ENCODE data around the gene UBE2O. TPM values are rescaled to one million over a fixed set of nuclear protein-coding genes. Genes with fewer than 3 reads are reported as not detected.

UBE2O gene
- total and polyA plus RNA-seq, 2 donors from 2014 or later = 5.5 to 21.3 TPM

DNA sequence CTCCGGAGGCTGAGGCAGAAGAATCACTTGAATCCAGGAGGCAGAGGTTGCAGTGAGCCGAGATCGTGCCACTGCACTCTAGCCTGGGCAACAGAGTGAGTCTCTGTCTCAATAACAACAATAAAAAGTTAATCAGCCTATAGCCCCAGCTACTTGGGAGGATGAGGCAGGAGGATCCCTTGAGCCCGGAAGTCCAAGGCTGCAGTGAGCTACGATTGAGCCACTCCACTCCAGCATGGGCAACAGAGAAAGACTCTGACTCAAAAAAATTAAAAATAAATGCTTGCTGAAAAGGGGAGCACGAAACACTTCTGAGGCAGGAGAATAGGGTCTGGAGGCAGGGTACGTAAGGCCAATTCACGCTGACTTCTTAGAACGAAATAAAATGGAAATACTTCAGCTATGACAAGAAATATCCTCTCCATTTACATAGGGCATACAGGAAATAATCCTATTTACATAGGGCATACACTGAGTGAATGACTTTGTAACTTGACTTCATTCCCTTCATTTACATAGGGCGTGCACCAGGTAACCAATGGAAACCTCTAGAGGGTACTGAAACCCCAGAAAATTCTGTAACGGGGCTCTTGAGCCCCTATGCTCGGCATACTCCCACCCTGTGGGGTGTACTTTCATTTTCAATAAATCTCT lies 96.0 kb downstream of the UBE2O start:
- FAIRE-seq (no peak), DNase-seq (no peak)
- no peaks in the 10 kb centered on the region for H3K9me3 ChIP-seq (ENCODE audit: control insufficient read depth in 2 of 3, insufficient read depth in 1 of 3, low read length in 3 of 3)
- H3K27me3 ChIP-seq (ENCODE audit: control insufficient read depth, insufficient read depth, low read length) = no peaks in the 10 kb centered on the region
- H3K4me3 ChIP-seq (ENCODE audit: low read length in 3 of 3) = no peak overlapping the region
- peaks cover 0 to 5% (median 0%) of the 10 kb centered on the region in 3 donors for H3K4me1 ChIP-seq (ENCODE audit: control insufficient read depth in 2 of 3, insufficient read depth in 2 of 3, low read depth in 1 of 3, low read length in 3 of 3)
- H3K9ac ChIP-seq (ENCODE audit: low read length in 3 of 3) = no peak overlapping the region
- no peak overlapping the region for H3K27ac ChIP-seq (ENCODE audit: low read depth in 2 of 2, low read length in 2 of 2)
- TF ChIP-seq, protein P1, sequence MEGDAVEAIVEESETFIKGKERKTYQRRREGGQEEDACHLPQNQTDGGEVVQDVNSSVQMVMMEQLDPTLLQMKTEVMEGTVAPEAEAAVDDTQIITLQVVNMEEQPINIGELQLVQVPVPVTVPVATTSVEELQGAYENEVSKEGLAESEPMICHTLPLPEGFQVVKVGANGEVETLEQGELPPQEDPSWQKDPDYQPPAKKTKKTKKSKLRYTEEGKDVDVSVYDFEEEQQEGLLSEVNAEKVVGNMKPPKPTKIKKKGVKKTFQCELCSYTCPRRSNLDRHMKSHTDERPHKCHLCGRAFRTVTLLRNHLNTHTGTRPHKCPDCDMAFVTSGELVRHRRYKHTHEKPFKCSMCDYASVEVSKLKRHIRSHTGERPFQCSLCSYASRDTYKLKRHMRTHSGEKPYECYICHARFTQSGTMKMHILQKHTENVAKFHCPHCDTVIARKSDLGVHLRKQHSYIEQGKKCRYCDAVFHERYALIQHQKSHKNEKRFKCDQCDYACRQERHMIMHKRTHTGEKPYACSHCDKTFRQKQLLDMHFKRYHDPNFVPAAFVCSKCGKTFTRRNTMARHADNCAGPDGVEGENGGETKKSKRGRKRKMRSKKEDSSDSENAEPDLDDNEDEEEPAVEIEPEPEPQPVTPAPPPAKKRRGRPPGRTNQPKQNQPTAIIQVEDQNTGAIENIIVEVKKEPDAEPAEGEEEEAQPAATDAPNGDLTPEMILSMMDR (IDR thresholded peaks at IDR 0.05; ENCODE audit: borderline replicate concordance, extremely low read depth, insufficient read depth) = no peak
- intact Hi-C loops (cut with DNase I) = no loop called here
- no peaks in the 10 kb centered on the region for H3K36me3 ChIP-seq (ENCODE audit: control insufficient read depth in 2 of 3, insufficient read depth in 3 of 3, low read length in 3 of 3)

GRCh38 chr17:76354747-76355310 lies 98.1 kb downstream of the UBE2O start:
- FAIRE-seq (no peak), DNase-seq (no peak)
- peaks cover 0 to 5% (median 0%) of the 10 kb centered on the region in 3 donors for H3K4me1 ChIP-seq (ENCODE audit: control insufficient read depth in 2 of 3, insufficient read depth in 2 of 3, low read depth in 1 of 3, low read length in 3 of 3)
- TF ChIP-seq, protein P1 (IDR thresholded peaks at IDR 0.05; ENCODE audit: borderline replicate concordance, extremely low read depth, insufficient read depth) = no peak
- no peaks in the 10 kb centered on the region for H3K9me3 ChIP-seq (ENCODE audit: control insufficient read depth in 2 of 3, insufficient read depth in 1 of 3, low read length in 3 of 3)
- no peaks in the 10 kb centered on the region for H3K36me3 ChIP-seq (ENCODE audit: control insufficient read depth in 2 of 3, insufficient read depth in 3 of 3, low read length in 3 of 3)
- H3K9ac ChIP-seq (ENCODE audit: low read length in 3 of 3) = no peak overlapping the region
- H3K27ac ChIP-seq (ENCODE audit: low read depth in 2 of 2, low read length in 2 of 2) = no peak overlapping the region
- intact Hi-C loops (cut with DNase I) = no loop called here
- no peak overlapping the region for H3K4me3 ChIP-seq (ENCODE audit: low read length in 3 of 3)
- H3K27me3 ChIP-seq (ENCODE audit: control insufficient read depth, insufficient read depth, low read length) = no peaks in the 10 kb centered on the region

DNA sequence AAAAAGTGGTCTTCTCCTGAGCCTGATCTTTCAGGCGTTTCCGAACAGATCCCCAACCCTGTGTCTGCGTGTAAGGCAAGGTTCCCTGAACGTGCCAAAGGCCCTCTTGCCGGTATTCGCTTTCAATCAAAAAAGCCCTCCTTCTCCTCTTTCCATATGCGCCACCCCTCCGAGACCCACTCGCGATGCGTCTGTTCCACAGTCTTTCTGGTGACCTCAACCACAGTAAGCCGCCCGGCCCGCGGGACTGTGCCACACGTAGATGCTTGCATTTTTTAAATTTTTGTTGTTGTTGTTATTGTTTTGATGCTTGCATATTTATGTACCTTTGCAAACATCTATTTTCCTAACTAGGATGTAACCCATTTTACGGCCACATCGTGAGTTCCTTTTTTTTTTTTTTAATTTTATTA lies 98.6 kb downstream of the UBE2O start:
- DNase-seq = no peak
- intact Hi-C loops (cut with DNase I) = no loop called here
- TF ChIP-seq, protein P1 (IDR thresholded peaks at IDR 0.05; ENCODE audit: borderline replicate concordance, extremely low read depth, insufficient read depth) = no peak
- FAIRE-seq = no peak
- H3K4me1 ChIP-seq (ENCODE audit: control insufficient read depth in 2 of 3, insufficient read depth in 2 of 3, low read depth in 1 of 3, low read length in 3 of 3) = peaks cover 0 to 5% (median 0%) of the 10 kb centered on the region in 3 donors
- H3K27me3 ChIP-seq (ENCODE audit: control insufficient read depth, insufficient read depth, low read length) = no peaks in the 10 kb centered on the region
- peak overlapping the region; percentile 75 to 83 (median 81) for H3K4me3 ChIP-seq (ENCODE audit: low read length in 3 of 3)
- no peaks in the 10 kb centered on the region for H3K9me3 ChIP-seq (ENCODE audit: control insufficient read depth in 2 of 3, insufficient read depth in 1 of 3, low read length in 3 of 3)
- no peak overlapping the region for H3K27ac ChIP-seq (ENCODE audit: low read depth in 2 of 2, low read length in 2 of 2)
- peak overlapping the region in 2 of 3 donors; percentile 58 to 68 for H3K9ac ChIP-seq (ENCODE audit: low read length in 3 of 3)
- H3K36me3 ChIP-seq (ENCODE audit: control insufficient read depth in 2 of 3, insufficient read depth in 3 of 3, low read length in 3 of 3) = no peaks in the 10 kb centered on the region

Measured in kidney (tissue), 14 donors.